H9 (cell line): ENCODE data around the gene RAB40B. TPM values are rescaled to one million over a fixed set of nuclear protein-coding genes. Genes with fewer than 3 reads are reported as not detected.

Experiments
- DNase-seq: peaks from one replicate; pipeline ENCODE4 v3.0.0-alpha.2; 2017
- H2AFZ ChIP-seq: one replicate; pipeline ENCODE4 v1.6.1; 2013; ENCODE audit warnings: mild to moderate bottlenecking, low read length, control low read depth, moderate library complexity
- H2AK5ac ChIP-seq: 2 replicates; pipeline ENCODE4 v1.6.1; 2013; ENCODE audit warnings: low read length, control low read depth, mixed read lengths; ENCODE audit not compliant: insufficient read length
- H2BK120ac ChIP-seq: one replicate; pipeline ENCODE4 v1.6.1; 2013; ENCODE audit warnings: low read depth, mild to moderate bottlenecking, low read length, control low read depth, inconsistent platforms; ENCODE audit not compliant: poor library complexity, severe bottlenecking
- H2BK12ac ChIP-seq: 2 replicates; pipeline ENCODE4 v1.6.1; 2013; ENCODE audit warnings: low read length, control low read depth, mixed read lengths, low read depth; ENCODE audit not compliant: insufficient read length
- H2BK15ac ChIP-seq: 2 replicates; pipeline ENCODE4 v1.6.1; 2013; ENCODE audit warnings: low read depth, low read length, control low read depth
- H2BK20ac ChIP-seq: one replicate; pipeline ENCODE4 v1.6.1; 2013; ENCODE audit warnings: low read depth, mild to moderate bottlenecking, low read length, control low read depth, inconsistent platforms; ENCODE audit not compliant: poor library complexity, severe bottlenecking
- H2BK5ac ChIP-seq: 2 replicates; pipeline ENCODE4 v1.6.1; 2013; ENCODE audit warnings: low read length, control low read depth, mixed read lengths; ENCODE audit not compliant: insufficient read length
- H3K14ac ChIP-seq: 2 replicates; pipeline ENCODE4 v1.6.1; 2013; ENCODE audit warnings: low read length, control low read depth; ENCODE audit not compliant: insufficient read depth
- H3K18ac ChIP-seq: 2 replicates; pipeline ENCODE4 v1.6.1; 2013; ENCODE audit warnings: low read depth, mild to moderate bottlenecking, mixed read lengths, low read length, control low read depth; ENCODE audit not compliant: insufficient read length
- H3K23ac ChIP-seq: 2 replicates; pipeline ENCODE4 v1.6.1; 2013; ENCODE audit warnings: low read length, control low read depth, mixed read lengths, low read depth; ENCODE audit not compliant: insufficient read length
- H3K23me2 ChIP-seq: 2 replicates; pipeline ENCODE4 v1.6.1; 2013; ENCODE audit warnings: low read depth, mild to moderate bottlenecking, mixed read lengths, low read length, control low read depth; ENCODE audit not compliant: insufficient read length, poor library complexity, severe bottlenecking
- H3K27ac ChIP-seq: 2 replicates; pipeline ENCODE4 v1.5.1; 2013; ENCODE audit warnings: low read length, control low read depth, mixed read lengths, low read depth; ENCODE audit not compliant: insufficient read length
- H3K27me3 ChIP-seq: 2 replicates; pipeline ENCODE4 v1.6.1; 2013; ENCODE audit warnings: low read length, control low read depth, inconsistent platforms; ENCODE audit not compliant: insufficient read depth
- H3K4ac ChIP-seq: 2 replicates; pipeline ENCODE4 v1.6.1; 2013; ENCODE audit warnings: low read depth, mild to moderate bottlenecking, control low read depth, inconsistent platforms, low read length, moderate library complexity
- H3K4me1 ChIP-seq: 2 replicates; pipeline ENCODE4 v1.6.1; 2013; ENCODE audit warnings: low read length, control low read depth, inconsistent platforms; ENCODE audit not compliant: insufficient read depth
- H3K4me2 ChIP-seq: 2 replicates; pipeline ENCODE4 v1.6.1; 2013; ENCODE audit warnings: low read length, control low read depth, mixed read lengths; ENCODE audit not compliant: insufficient read length, insufficient read depth
- H3K56ac ChIP-seq: 2 replicates; pipeline ENCODE4 v1.6.1; 2013; ENCODE audit warnings: low read depth, mild to moderate bottlenecking, mixed read lengths, low read length, control low read depth; ENCODE audit not compliant: insufficient read length
- H3K79me1 ChIP-seq: 2 replicates; pipeline ENCODE4 v1.6.1; 2013; ENCODE audit warnings: low read depth, mild to moderate bottlenecking, moderate library complexity, low read length, control low read depth, inconsistent platforms; ENCODE audit not compliant: insufficient read depth, poor library complexity, severe bottlenecking
- H3K79me2 ChIP-seq: 2 replicates; pipeline ENCODE4 v1.6.1; 2013; ENCODE audit warnings: low read length, control low read depth, inconsistent platforms; ENCODE audit not compliant: insufficient read depth
- H3K9ac ChIP-seq: 2 replicates; pipeline ENCODE4 v1.6.1; 2013; ENCODE audit warnings: low read length, control low read depth, mixed read lengths; ENCODE audit not compliant: insufficient read length; ENCODE audit errors: extremely low read depth
- H3K9me3 ChIP-seq: one replicate; pipeline ENCODE4 v1.6.1; 2013; ENCODE audit warnings: low read depth, low read length, inconsistent platforms; ENCODE audit not compliant: control insufficient read depth
- H3T11ph ChIP-seq: one replicate; pipeline ENCODE4 v1.6.1; 2013; ENCODE audit warnings: mild to moderate bottlenecking, low read length, control low read depth, inconsistent platforms
- H4K20me1 ChIP-seq: one replicate; pipeline ENCODE4 v1.6.1; 2013; ENCODE audit not compliant: control insufficient read depth, insufficient read length, insufficient read depth
- H4K5ac ChIP-seq: 2 replicates; pipeline ENCODE4 v1.6.1; 2013; ENCODE audit warnings: low read depth, mild to moderate bottlenecking, mixed read lengths, low read length, control low read depth; ENCODE audit not compliant: insufficient read length
- H4K8ac ChIP-seq: replicated peaks from 2 replicates; pipeline ENCODE4 v1.6.1; 2013; ENCODE audit warnings: low read length, control low read depth, mixed read lengths, low read depth; ENCODE audit not compliant: insufficient read length
- H4K91ac ChIP-seq: 2 replicates; pipeline ENCODE4 v1.6.1; 2013; ENCODE audit warnings: low read depth, mild to moderate bottlenecking, moderate library complexity, mixed read lengths, low read length, control low read depth; ENCODE audit not compliant: insufficient read length
- H3K27ac Mint-ChIP-seq, 3 experiments: 2 replicates in 2 of 3; 3 replicates in 1 of 3; pipeline ENCODE4 v1.8.0; 2020 to 2021; ENCODE audit warnings: mixed read lengths in 3 of 3, mild to moderate bottlenecking in 1 of 3, moderate library complexity in 1 of 3
- H3K27me3 Mint-ChIP-seq: 2 replicates; pipeline ENCODE4 v1.8.0; 2021; ENCODE audit warnings: low read depth, mild to moderate bottlenecking, moderate library complexity, mixed read lengths
- H3K36me3 Mint-ChIP-seq, 3 experiments: 2 replicates in 2 of 3; 3 replicates in 1 of 3; pipeline ENCODE4 v1.8.0; 2020 to 2021; ENCODE audit warnings: low read depth in 3 of 3, mixed read lengths in 3 of 3; ENCODE audit not compliant: insufficient read depth in 1 of 3
- H3K4me1 Mint-ChIP-seq, 2 experiments: 2 replicates each; pipeline ENCODE4 v1.8.0; 2020; ENCODE audit warnings: mixed read lengths in 2 of 2
- H3K4me3 Mint-ChIP-seq, 2 experiments: 2 replicates in 1 of 2; 3 replicates in 1 of 2; pipeline ENCODE4 v1.8.0; 2020 to 2021; ENCODE audit warnings: mild to moderate bottlenecking in 2 of 2, mixed read lengths in 2 of 2, moderate library complexity in 1 of 2
- H3K9me3 Mint-ChIP-seq, 2 experiments: 2 replicates in 1 of 2; 3 replicates in 1 of 2; pipeline ENCODE4 v1.8.0; 2020; ENCODE audit warnings: mild to moderate bottlenecking in 2 of 2, mixed read lengths in 2 of 2, moderate library complexity in 1 of 2
- CTCF ChIP-seq: fragments of 200-600 bp; sonication (generic); conservative IDR thresholded peaks from 3 replicates; pipeline ENCODE4 v1.8.0; 2021; ENCODE audit warnings: antibody characterized with exemption, mild to moderate bottlenecking
- WGBS: extraction: QIAGEN DNeasy Blood & Tissue Kit; methylation state at CpG from one replicate; pipeline ENCODE4 v1.1.7; 2013; ENCODE audit warnings: missing lambda C conversion rate, low lambda C conversion rate, mixed read lengths; ENCODE audit not compliant: insufficient read length; ENCODE audit errors: extremely low coverage; 5-methylcytosine and 5-hydroxymethylcytosine counted together
- total RNA-seq: library from RNA; stranded (reverse); gene quantifications from 2 replicates; pipeline ENCODE4 v1.2.1, GENCODE V29; 2021

RAB40B gene
- total RNA-seq, 1 experiment from 2014 or later, result 3.5 TPM

- no peak overlapping the region for H2AK5ac ChIP-seq
- Mint-ChIP-seq H3K27ac (peak overlapping the region in 1 of 3 experiments; percentile 84; a peak in 3 of 7 replicates), H3K4me1 (peaks cover 0 to 4% of the 10 kb centered on the region in 2 experiments; a peak in 1 of 4 replicates), H3K36me3 (peaks cover 40 to 79% (median 76%) of the 10 kb centered on the region in 3 experiments), H3K4me3 (no peak overlapping the region; a peak in 1 of 5 replicates), H3K9me3 (no peaks in the 10 kb centered on the region; a peak in 1 of 5 replicates), H3K27me3 (no peaks in the 10 kb centered on the region)
- no peak overlapping the region for H3T11ph ChIP-seq
- no peak overlapping the region for H2BK12ac ChIP-seq
- H4K8ac ChIP-seq, result no peak overlapping the region
- H2BK120ac ChIP-seq, result no peak overlapping the region
- no peak overlapping the region for H4K5ac ChIP-seq
- H3K4me1 ChIP-seq, result no peaks in the 10 kb centered on the region
- no peaks in the 10 kb centered on the region for H3K79me2 ChIP-seq
- H3K79me1 ChIP-seq, result no peaks in the 10 kb centered on the region
- no peak overlapping the region for H2BK5ac ChIP-seq
- no peak overlapping the region for H3K18ac ChIP-seq
- no peak overlapping the region for H4K91ac ChIP-seq
- WGBS, result no CpG with 5 or more reads among the region's 22 CpGs
- no peak overlapping the region for H3K23ac ChIP-seq
- H3K23me2 ChIP-seq, result no peaks in the 10 kb centered on the region
- TF ChIP-seq CTCF, result no peak
- no peaks in the 10 kb centered on the region for H3K27me3 ChIP-seq
- H3K56ac ChIP-seq, result no peak overlapping the region
- no peaks in the 10 kb centered on the region for H3K9me3 ChIP-seq
- no peak overlapping the region for H2AFZ ChIP-seq
- no peaks in the 10 kb centered on the region for H4K20me1 ChIP-seq
- H3K27ac ChIP-seq, result no peak overlapping the region
- no peak overlapping the region for H2BK20ac ChIP-seq
- no peak overlapping the region for H3K4ac ChIP-seq
- no peak overlapping the region for H3K14ac ChIP-seq
- DNase-seq, result no peak
- no peak overlapping the region for H2BK15ac ChIP-seq
- H3K4me2 ChIP-seq, result no peak overlapping the region
- no peak overlapping the region for H3K9ac ChIP-seq
These were observed 82.3 kb downstream of the RAB40B start for GRCh38 chr17:82616021-82616711.
